ENCODE data around the gene CDH3.

DNA sequence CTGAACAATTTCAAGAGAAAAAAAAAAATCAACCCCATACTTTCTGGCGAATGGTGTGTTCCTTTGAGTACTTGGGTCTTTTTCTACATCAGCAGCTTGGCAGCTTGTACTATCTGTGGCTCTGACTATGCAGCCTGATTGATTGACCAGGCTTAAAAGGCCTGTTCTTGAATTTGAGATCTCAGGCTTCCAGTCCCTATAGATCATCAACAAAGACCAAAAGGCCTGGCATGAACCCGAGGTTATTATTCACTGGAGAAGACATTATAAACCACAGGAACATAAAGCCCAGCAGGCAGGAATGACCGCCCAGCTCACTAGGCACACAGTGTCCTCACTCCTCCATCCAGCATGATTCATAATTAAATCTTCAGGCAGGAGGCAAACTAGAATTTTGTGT, 32.1 kb upstream of the CDH3 start:
- TF ChIP-seq, protein P1, sequence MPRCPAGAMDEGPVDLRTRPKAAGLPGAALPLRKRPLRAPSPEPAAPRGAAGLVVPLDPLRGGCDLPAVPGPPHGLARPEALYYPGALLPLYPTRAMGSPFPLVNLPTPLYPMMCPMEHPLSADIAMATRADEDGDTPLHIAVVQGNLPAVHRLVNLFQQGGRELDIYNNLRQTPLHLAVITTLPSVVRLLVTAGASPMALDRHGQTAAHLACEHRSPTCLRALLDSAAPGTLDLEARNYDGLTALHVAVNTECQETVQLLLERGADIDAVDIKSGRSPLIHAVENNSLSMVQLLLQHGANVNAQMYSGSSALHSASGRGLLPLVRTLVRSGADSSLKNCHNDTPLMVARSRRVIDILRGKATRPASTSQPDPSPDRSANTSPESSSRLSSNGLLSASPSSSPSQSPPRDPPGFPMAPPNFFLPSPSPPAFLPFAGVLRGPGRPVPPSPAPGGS (IDR thresholded peaks at IDR 0.05): no peak
- TF ChIP-seq, protein P2, sequence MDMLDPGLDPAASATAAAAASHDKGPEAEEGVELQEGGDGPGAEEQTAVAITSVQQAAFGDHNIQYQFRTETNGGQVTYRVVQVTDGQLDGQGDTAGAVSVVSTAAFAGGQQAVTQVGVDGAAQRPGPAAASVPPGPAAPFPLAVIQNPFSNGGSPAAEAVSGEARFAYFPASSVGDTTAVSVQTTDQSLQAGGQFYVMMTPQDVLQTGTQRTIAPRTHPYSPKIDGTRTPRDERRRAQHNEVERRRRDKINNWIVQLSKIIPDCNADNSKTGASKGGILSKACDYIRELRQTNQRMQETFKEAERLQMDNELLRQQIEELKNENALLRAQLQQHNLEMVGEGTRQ (IDR thresholded peaks at IDR 0.05): no peak
- TF ChIP-seq ZFP36 (IDR thresholded peaks at IDR 0.05; ENCODE audit: borderline replicate concordance, partially characterized antibody) (no peak), POLR2A (IDR thresholded peaks at IDR 0.05; ENCODE audit: low read length) (no peak), RNF2 (IDR thresholded peaks at IDR 0.05; ENCODE audit: borderline replicate concordance, low read depth) (no peak)
- TF ChIP-seq, protein P3, sequence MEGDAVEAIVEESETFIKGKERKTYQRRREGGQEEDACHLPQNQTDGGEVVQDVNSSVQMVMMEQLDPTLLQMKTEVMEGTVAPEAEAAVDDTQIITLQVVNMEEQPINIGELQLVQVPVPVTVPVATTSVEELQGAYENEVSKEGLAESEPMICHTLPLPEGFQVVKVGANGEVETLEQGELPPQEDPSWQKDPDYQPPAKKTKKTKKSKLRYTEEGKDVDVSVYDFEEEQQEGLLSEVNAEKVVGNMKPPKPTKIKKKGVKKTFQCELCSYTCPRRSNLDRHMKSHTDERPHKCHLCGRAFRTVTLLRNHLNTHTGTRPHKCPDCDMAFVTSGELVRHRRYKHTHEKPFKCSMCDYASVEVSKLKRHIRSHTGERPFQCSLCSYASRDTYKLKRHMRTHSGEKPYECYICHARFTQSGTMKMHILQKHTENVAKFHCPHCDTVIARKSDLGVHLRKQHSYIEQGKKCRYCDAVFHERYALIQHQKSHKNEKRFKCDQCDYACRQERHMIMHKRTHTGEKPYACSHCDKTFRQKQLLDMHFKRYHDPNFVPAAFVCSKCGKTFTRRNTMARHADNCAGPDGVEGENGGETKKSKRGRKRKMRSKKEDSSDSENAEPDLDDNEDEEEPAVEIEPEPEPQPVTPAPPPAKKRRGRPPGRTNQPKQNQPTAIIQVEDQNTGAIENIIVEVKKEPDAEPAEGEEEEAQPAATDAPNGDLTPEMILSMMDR (IDR thresholded peaks at IDR 0.05): no peak
- TF ChIP-seq, protein P4, sequence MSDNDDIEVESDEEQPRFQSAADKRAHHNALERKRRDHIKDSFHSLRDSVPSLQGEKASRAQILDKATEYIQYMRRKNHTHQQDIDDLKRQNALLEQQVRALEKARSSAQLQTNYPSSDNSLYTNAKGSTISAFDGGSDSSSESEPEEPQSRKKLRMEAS (IDR thresholded peaks at IDR 0.05): no peak
